ENCODE results near the gene NELL1. TPM values are rescaled to one million over a fixed set of nuclear protein-coding genes. Genes with fewer than 3 reads are reported as not detected.

NELL1 gene
- total and polyA plus RNA-seq, 3 experiments from 2014 or later: not detected

- no peak overlapping the region for H3K27ac Mint-ChIP-seq
- no peaks in the 10 kb centered on the region for H3K36me3 Mint-ChIP-seq
- H3K9me3 ChIP-seq (ENCODE audit: low read length): no peaks in the 10 kb centered on the region
- H3K4me1 ChIP-seq (ENCODE audit: insufficient read depth, low read length): no peaks in the 10 kb centered on the region
- no peak overlapping the region for H3K4me3 ChIP-seq (ENCODE audit: low read length)
- no peaks in the 10 kb centered on the region for H3K27me3 ChIP-seq (ENCODE audit: insufficient read depth, low read length, poor library complexity, severe bottlenecking)
- no peaks in the 10 kb centered on the region for H3K36me3 ChIP-seq (ENCODE audit: insufficient read depth, low read length)
- ChIA-PET POLR2A (no interaction called here), CTCF (no interaction called here)
- no peak overlapping the region for H3K27ac ChIP-seq (ENCODE audit: low read depth, low read length)
- no peak for DNase-seq
- H3K4me3 Mint-ChIP-seq: no peak overlapping the region
- H3K9me3 Mint-ChIP-seq: peaks cover 0 to 18% (median 3%) of the 10 kb centered on the region in 5 donors
- H3K27me3 Mint-ChIP-seq: no peaks in the 10 kb centered on the region
- H3K4me1 Mint-ChIP-seq: no peaks in the 10 kb centered on the region
Observed at GRCh38 chr11:21323617-21324016, 654.2 kb downstream of the NELL1 start.

- ChIA-PET CTCF (no interaction called here), POLR2A (no interaction called here)
- Mint-ChIP-seq H3K36me3 (no peaks in the 10 kb centered on the region), H3K4me3 (no peak overlapping the region), H3K4me1 (no peaks in the 10 kb centered on the region), H3K27ac (no peak overlapping the region), H3K9me3 (peaks cover 0 to 11% (median 6%) of the 10 kb centered on the region in 5 donors), H3K27me3 (peaks cover 0 to 6% of the 10 kb centered on the region in 2 donors)
- no peak for DNase-seq
- no peaks in the 10 kb centered on the region for H3K4me1 ChIP-seq (ENCODE audit: insufficient read depth, low read length)
- H3K9me3 ChIP-seq (ENCODE audit: low read length): no peaks in the 10 kb centered on the region
- no peaks in the 10 kb centered on the region for H3K27me3 ChIP-seq (ENCODE audit: insufficient read depth, low read length, poor library complexity, severe bottlenecking)
- H3K27ac ChIP-seq (ENCODE audit: low read depth, low read length): no peak overlapping the region
- no peak overlapping the region for H3K4me3 ChIP-seq (ENCODE audit: low read length)
- no peaks in the 10 kb centered on the region for H3K36me3 ChIP-seq (ENCODE audit: insufficient read depth, low read length)
Observed at GRCh38 chr11:21343204-21343603, 673.8 kb downstream of the NELL1 start.

- Mint-ChIP-seq H3K4me3 (no peak overlapping the region), H3K9me3 (peaks cover 0 to 14% (median 3%) of the 10 kb centered on the region in 5 donors), H3K27ac (no peak overlapping the region), H3K36me3 (no peaks in the 10 kb centered on the region), H3K27me3 (peaks cover 0 to 2% of the 10 kb centered on the region in 2 donors), H3K4me1 (no peaks in the 10 kb centered on the region)
- no peaks in the 10 kb centered on the region for H3K4me1 ChIP-seq (ENCODE audit: insufficient read depth, low read length)
- DNase-seq: no peak
- CTCF ChIA-PET: no interaction called here
- H3K27me3 ChIP-seq (ENCODE audit: insufficient read depth, low read length, poor library complexity, severe bottlenecking): no peaks in the 10 kb centered on the region
- H3K4me3 ChIP-seq (ENCODE audit: low read length): no peak overlapping the region
- no peaks in the 10 kb centered on the region for H3K9me3 ChIP-seq (ENCODE audit: low read length)
- POLR2A ChIA-PET: no interaction called here
- H3K27ac ChIP-seq (ENCODE audit: low read depth, low read length): no peak overlapping the region
- H3K36me3 ChIP-seq (ENCODE audit: insufficient read depth, low read length): no peaks in the 10 kb centered on the region
Observed at GRCh38 chr11:21346361-21346760, 677.0 kb downstream of the NELL1 start.

- no peak overlapping the region for H3K27ac Mint-ChIP-seq
- no peaks in the 10 kb centered on the region for H3K9me3 ChIP-seq (ENCODE audit: low read length)
- H3K36me3 Mint-ChIP-seq: no peaks in the 10 kb centered on the region
- no peak overlapping the region for H3K4me3 Mint-ChIP-seq
- H3K36me3 ChIP-seq (ENCODE audit: insufficient read depth, low read length): no peaks in the 10 kb centered on the region
- ChIA-PET POLR2A (no interaction called here), CTCF (no interaction called here)
- peaks cover 0 to 2% of the 10 kb centered on the region in 2 donors for H3K27me3 Mint-ChIP-seq
- H3K27me3 ChIP-seq (ENCODE audit: insufficient read depth, low read length, poor library complexity, severe bottlenecking): no peaks in the 10 kb centered on the region
- H3K9me3 Mint-ChIP-seq: peaks cover 0 to 12% (median 9%) of the 10 kb centered on the region in 5 donors
- DNase-seq: no peak
- no peak overlapping the region for H3K4me3 ChIP-seq (ENCODE audit: low read length)
- H3K4me1 ChIP-seq (ENCODE audit: insufficient read depth, low read length): no peaks in the 10 kb centered on the region
- H3K4me1 Mint-ChIP-seq: no peaks in the 10 kb centered on the region
- H3K27ac ChIP-seq (ENCODE audit: low read depth, low read length): no peak overlapping the region
Observed at GRCh38 chr11:21350613-21351012, 681.2 kb downstream of the NELL1 start.

- no peak overlapping the region for H3K27ac Mint-ChIP-seq
- no peaks in the 10 kb centered on the region for H3K36me3 ChIP-seq (ENCODE audit: insufficient read depth, low read length)
- no peak for DNase-seq
- no peaks in the 10 kb centered on the region for H3K9me3 ChIP-seq (ENCODE audit: low read length)
- H3K4me3 Mint-ChIP-seq: no peak overlapping the region
- H3K27ac ChIP-seq (ENCODE audit: low read depth, low read length): no peak overlapping the region
- no peaks in the 10 kb centered on the region for H3K27me3 ChIP-seq (ENCODE audit: insufficient read depth, low read length, poor library complexity, severe bottlenecking)
- peaks cover 6 to 32% (median 13%) of the 10 kb centered on the region in 5 donors for H3K9me3 Mint-ChIP-seq
- ChIA-PET POLR2A (no interaction called here), CTCF (no interaction called here)
- H3K4me3 ChIP-seq (ENCODE audit: low read length): no peak overlapping the region
- no peaks in the 10 kb centered on the region for H3K36me3 Mint-ChIP-seq
- no peaks in the 10 kb centered on the region for H3K27me3 Mint-ChIP-seq
- H3K4me1 Mint-ChIP-seq: no peaks in the 10 kb centered on the region
- H3K4me1 ChIP-seq (ENCODE audit: insufficient read depth, low read length): no peaks in the 10 kb centered on the region
Observed at GRCh38 chr11:21353425-21353824, 684.0 kb downstream of the NELL1 start.

- Histone ChIP-seq H3K27me3 (ENCODE audit: insufficient read depth, low read length, poor library complexity, severe bottlenecking) (no peaks in the 10 kb centered on the region), H3K4me3 (ENCODE audit: low read length) (no peak overlapping the region), H3K36me3 (ENCODE audit: insufficient read depth, low read length) (no peaks in the 10 kb centered on the region), H3K9me3 (ENCODE audit: low read length) (no peaks in the 10 kb centered on the region), H3K27ac (ENCODE audit: low read depth, low read length) (no peak overlapping the region), H3K4me1 (ENCODE audit: insufficient read depth, low read length) (no peaks in the 10 kb centered on the region)
- H3K36me3 Mint-ChIP-seq: peaks cover 0 to 3% (median 3%) of the 10 kb centered on the region in 3 donors
- H3K9me3 Mint-ChIP-seq: peaks cover 6 to 23% (median 9%) of the 10 kb centered on the region in 5 donors
- no peak for DNase-seq
- H3K4me1 Mint-ChIP-seq: no peaks in the 10 kb centered on the region
- H3K27ac Mint-ChIP-seq: no peak overlapping the region
- H3K27me3 Mint-ChIP-seq: no peaks in the 10 kb centered on the region
- ChIA-PET CTCF (no interaction called here), POLR2A (no interaction called here)
- no peak overlapping the region for H3K4me3 Mint-ChIP-seq
Observed at GRCh38 chr11:21364866-21365624, 695.7 kb downstream of the NELL1 start.

- POLR2A ChIA-PET: no interaction called here
- no peaks in the 10 kb centered on the region for H3K27me3 Mint-ChIP-seq
- no peak overlapping the region for H3K4me3 ChIP-seq (ENCODE audit: low read length)
- no peaks in the 10 kb centered on the region for H3K27me3 ChIP-seq (ENCODE audit: insufficient read depth, low read length, poor library complexity, severe bottlenecking)
- H3K9me3 ChIP-seq (ENCODE audit: low read length): no peaks in the 10 kb centered on the region
- no peaks in the 10 kb centered on the region for H3K4me1 ChIP-seq (ENCODE audit: insufficient read depth, low read length)
- no peak overlapping the region for H3K27ac ChIP-seq (ENCODE audit: low read depth, low read length)
- H3K4me1 Mint-ChIP-seq: no peaks in the 10 kb centered on the region
- H3K4me3 Mint-ChIP-seq: no peak overlapping the region
- peaks cover 0 to 13% (median 5%) of the 10 kb centered on the region in 5 donors for H3K9me3 Mint-ChIP-seq
- H3K36me3 Mint-ChIP-seq: no peaks in the 10 kb centered on the region
- no peak for DNase-seq
- H3K27ac Mint-ChIP-seq: no peak overlapping the region
- CTCF ChIA-PET: no interaction called here
- H3K36me3 ChIP-seq (ENCODE audit: insufficient read depth, low read length): no peaks in the 10 kb centered on the region
Observed at GRCh38 chr11:21369947-21370346, 700.6 kb downstream of the NELL1 start.

- Mint-ChIP-seq H3K27me3 (no peaks in the 10 kb centered on the region), H3K27ac (no peak overlapping the region), H3K9me3 (peaks cover 0 to 11% (median 5%) of the 10 kb centered on the region in 5 donors), H3K36me3 (no peaks in the 10 kb centered on the region), H3K4me3 (no peak overlapping the region), H3K4me1 (no peaks in the 10 kb centered on the region)
- Histone ChIP-seq H3K4me3 (ENCODE audit: low read length) (no peak overlapping the region), H3K27me3 (ENCODE audit: insufficient read depth, low read length, poor library complexity, severe bottlenecking) (no peaks in the 10 kb centered on the region), H3K27ac (ENCODE audit: low read depth, low read length) (no peak overlapping the region), H3K4me1 (ENCODE audit: insufficient read depth, low read length) (no peaks in the 10 kb centered on the region), H3K9me3 (ENCODE audit: low read length) (no peaks in the 10 kb centered on the region), H3K36me3 (ENCODE audit: insufficient read depth, low read length) (no peaks in the 10 kb centered on the region)
- ChIA-PET POLR2A (no interaction called here), CTCF (no interaction called here)
- no peak for DNase-seq
Observed at GRCh38 chr11:21371044-21371443, 701.7 kb downstream of the NELL1 start.

All from CD8-positive, alpha-beta memory T cell (primary cell).